Cardiac septum (tissue), 1 donor: ENCODE measurements around the gene DMC1. TPM values are rescaled to one million over a fixed set of nuclear protein-coding genes. Genes with fewer than 3 reads are reported as not detected.

ENCODE experiments used
- DNase-seq: peaks from one replicate; pipeline ENCODE4 v3.0.0-alpha.2; 2020; ENCODE audit warnings: low spot score
- intact Hi-C: fragments of 100-400 bp; cut with DNase I; formaldehyde crosslinking; loops from one replicate; pipeline ENCODE4 v1.14.0; 2022
- total RNA-seq: library from RNA; stranded (reverse); fragmentation: NEBNext Ultra II Directional; extraction: Animal tissue kit (Norgen Biotek cat#: 25700); gene quantifications from one replicate; pipeline ENCODE4 v1.2.1, GENCODE V29; 2021
- donor health status: DM: no; HTN: no; CAD: no.

DMC1 gene
- total RNA-seq, 1 donor from 2014 or later = 1.9 TPM

DNA sequence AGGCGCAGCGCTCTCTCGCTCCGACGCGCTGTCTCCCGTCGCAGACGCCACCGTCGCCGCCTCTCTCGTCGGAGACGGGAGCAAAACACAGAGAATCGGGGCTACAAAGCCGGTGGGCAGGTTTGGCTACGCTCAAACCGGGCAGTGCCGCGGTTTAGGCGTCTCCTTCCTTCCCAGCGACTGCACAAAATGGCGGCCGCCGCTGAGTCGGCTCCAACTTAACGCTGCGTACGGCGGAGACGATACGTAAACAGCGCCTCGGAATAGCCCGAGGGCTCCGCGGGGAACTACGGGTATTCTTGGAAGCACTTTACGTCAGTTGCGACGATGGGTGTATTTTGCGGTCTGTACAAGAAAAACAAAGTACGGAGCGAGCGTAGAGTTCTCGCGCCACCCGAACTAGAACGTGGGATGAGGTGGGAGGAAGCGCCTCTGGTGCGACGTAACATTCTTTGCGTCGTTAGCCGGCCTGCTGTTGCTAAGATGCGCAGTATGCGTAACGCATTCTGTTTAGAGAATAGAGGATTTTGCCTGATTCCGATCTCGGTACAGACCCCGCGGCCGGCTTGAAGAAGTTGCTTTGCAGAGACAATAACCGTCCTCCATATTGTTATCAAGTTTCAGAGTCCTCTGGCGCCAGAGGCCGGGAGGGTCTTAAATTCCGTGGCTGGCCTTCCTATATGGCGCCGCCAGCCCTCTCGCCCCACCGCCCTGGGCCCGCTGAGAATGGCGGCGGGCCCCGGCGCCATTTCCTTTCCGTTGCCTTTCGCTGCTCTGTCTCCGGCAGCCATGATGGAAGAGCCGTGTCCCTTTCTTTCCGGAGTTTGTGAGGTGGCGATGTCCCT is 63.6 kb downstream of the DMC1 start, which contains the start of gene DDX17:
Gene DDX17, minus strand, starts transcription at position 194 of the 845 bp plus-strand sequence.
- DNase-seq = peak; percentile 97
- intact Hi-C loops = loop anchor here (1.0 kb wide), 1 partner anchor 64 kb away; the partner anchor contains the start of gene DMC1

DNA sequence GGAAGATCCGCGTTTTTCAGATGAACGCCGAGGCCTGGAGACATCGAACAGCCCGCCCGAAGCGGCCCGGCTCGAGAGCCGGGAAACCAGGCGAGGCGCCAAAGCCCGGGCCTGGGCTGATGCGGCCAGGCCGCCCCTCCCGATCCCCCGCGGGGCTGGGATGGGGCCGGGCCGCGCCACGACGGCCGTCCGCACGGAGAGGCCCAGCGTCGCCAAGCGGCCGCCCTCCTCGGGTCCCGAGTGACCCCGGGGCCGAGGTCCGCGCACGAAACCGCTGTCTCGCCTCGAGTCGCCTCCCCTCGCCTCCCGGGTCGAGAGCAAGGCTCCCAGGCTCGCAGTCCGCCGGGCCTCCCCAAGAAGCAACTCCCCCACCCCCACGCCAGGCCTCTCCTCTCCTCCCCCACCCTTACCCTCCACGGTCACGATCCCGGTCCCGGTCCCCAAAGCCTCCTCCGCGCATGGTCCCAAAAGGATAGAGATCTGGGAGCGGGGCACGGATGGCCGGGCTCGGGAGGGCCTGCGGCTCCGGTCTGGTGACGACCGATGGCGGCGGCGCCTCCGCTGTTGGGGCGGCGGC is 64.4 kb downstream of the DMC1 start:
- intact Hi-C loops = loop anchor here (1.0 kb wide), 1 partner anchor 65 kb away; the partner anchor contains the start of gene DMC1
- DNase-seq = peak; percentile 90

DNA sequence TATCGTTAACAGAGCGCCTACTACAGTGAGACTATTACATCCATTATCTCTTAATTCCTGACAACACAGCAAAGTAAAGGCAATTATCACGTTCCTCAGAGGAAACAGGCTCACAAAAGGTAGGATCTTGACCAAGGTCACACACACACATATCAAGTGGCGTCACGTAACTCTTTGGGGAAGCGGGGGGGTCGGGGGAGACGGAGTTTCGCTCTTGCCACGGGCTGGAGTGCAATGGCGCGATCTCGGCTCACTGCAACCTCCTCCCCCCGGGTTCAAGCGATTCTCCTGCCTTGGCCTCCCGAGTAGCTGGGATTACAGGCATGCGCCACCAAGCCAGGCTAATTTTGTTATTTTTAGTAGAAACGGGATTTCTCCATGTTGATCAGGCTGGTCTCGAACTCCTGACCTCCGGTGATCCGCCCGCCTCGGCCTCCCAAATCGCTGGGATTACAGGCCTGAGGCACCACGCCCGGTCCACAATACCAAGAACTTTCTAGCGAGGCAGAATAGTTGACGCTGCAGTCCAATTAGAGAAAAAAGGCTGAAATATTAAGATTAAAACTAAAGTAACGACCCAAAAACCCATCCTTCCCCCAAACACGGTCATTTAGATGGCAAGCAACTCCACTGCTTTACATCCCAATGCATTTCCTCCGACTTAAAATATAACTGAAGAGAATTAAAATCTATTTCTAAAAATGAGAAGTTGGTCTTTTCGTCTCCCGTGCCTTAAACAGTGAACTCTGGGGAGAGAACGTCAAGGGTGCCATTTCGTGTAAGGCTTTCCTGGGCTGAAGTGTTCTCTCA is 65.0 kb downstream of the DMC1 start:
- intact Hi-C loops = loop anchor here (5.0 kb wide), 1 partner anchor 38 kb away; the partner anchor contains the start of gene KDELR3
- DNase-seq = peak; percentile 83

DNA sequence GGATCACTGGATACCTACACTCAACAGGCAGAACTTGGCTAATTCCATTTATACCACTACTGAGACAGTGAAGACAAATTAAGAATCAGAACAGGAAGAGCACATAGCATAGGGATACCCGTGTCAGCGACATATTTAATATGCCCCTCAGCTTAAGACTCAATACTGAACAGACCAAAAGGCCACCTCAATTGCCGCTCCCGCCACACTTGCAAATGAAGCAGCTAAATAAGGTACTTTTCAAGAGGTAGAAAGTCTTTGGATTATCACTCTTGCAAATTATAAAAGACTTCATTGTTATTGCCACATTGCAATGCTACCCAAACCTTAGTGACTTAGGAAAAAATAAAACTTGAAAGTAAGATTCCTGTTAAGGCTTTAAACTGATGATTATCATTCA is 67.0 kb downstream of the DMC1 start:
- intact Hi-C loops = loop anchor here (5.0 kb wide), 1 partner anchor 36 kb away; the partner anchor contains the start of gene KDELR3

DNA sequence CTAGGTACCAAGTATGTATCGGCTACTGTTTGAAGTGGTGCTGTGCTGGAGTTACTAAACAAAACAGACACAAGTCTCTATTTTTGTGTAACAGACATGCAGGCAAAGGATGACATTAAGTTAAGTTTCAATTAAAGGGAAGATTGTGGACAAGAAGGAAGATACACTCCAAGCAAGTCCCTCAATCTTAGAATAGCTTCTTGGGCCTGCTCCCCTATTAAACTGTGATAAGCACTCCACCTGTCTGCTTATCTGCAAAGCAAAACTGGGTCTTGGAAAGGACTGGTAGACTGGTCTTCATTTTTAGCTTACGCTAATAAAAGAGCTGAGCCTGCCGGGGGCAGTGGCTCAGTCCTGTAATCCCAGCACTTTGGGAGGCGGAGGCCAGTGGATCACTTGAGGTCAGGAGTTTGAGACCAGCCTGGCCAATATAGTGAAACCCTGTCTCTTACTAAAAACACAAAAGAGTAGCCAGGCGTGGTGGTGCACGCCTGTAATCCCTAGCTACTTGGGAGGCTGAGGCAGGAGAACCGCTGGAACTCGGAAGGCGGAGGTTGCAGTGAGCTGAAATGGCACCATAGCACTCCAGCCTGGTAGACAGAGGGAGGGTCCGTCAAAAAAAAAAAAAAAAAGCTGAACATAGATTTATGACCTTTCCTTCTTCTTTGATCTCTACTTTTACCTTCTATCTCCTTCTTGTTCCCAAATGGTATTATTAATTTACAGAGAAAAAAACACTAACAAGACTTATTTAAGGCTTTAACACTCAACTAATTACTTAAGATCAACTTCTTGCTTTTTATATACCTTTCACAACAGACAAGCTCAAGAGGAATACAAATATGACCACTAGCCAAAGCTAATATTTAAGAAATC is 67.9 kb downstream of the DMC1 start:
- no peak for DNase-seq
- intact Hi-C loops = loop anchor here (5.0 kb wide), 1 partner anchor 35 kb away; the partner anchor contains the start of gene KDELR3

More for the DNA sequence above, 67.0 kb downstream of the DMC1 start:
- DNase-seq = no peak

DNA sequence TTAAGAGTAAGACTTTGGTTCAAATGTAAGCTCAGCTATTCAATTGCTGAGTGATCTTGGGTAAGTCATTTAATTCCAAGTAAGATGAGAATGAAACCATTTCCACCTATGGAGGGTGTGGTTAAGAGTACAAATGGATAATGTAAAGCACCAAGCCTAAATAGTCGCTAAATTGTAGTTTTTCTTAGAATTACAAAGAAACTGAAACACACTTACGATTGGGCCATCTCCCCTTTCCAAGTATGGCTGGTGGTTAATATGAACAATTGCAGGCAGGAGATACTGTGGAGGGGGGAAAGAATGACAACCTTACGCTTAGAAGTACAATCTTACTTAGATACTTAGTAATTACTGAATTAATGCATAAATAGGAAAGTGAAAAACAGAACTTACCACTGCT is 72.1 kb downstream of the DMC1 start:
- no peak for DNase-seq
- intact Hi-C loops = no loop called here

DNA sequence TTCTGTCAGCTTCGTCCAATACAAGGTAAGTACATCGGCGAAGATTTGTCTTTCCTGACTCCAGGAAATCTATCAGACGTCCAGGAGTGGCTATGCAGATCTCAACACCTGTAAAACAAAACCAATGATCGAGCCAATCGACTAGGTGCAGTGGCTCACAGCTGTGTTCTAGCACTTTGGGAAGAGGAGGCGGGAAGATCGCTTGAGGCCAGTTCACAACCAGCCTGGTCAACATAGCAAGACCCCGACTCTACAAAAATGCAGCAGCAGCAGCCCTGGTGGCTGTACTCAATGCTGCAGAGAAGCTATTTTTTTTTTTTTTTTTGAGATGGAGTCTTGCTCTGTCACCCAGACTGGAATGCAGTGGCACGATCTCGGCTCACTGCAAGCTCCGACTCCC is 75.0 kb downstream of the DMC1 start:
- DNase-seq = no peak
- intact Hi-C loops = no loop called here

DNA sequence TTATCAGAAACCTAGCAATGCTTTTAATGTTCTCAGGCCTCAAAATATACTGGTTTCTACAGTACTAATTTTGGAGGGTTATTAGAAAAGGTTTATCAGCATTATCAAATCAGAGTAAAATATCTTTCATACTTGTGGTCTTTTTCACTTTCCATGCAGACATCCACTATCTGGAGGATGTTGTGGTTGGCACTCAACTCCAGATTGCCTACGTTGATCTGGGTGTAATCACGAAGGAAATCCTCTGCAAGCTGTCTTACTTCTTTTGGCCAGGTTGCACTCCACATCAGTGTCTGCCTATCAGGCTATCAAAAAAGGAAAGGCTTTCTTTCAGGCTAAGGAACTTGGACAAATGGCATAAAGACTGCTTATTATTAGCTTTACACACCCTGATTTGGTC is 75.5 kb downstream of the DMC1 start:
- intact Hi-C loops = no loop called here
- DNase-seq = no peak

DNA sequence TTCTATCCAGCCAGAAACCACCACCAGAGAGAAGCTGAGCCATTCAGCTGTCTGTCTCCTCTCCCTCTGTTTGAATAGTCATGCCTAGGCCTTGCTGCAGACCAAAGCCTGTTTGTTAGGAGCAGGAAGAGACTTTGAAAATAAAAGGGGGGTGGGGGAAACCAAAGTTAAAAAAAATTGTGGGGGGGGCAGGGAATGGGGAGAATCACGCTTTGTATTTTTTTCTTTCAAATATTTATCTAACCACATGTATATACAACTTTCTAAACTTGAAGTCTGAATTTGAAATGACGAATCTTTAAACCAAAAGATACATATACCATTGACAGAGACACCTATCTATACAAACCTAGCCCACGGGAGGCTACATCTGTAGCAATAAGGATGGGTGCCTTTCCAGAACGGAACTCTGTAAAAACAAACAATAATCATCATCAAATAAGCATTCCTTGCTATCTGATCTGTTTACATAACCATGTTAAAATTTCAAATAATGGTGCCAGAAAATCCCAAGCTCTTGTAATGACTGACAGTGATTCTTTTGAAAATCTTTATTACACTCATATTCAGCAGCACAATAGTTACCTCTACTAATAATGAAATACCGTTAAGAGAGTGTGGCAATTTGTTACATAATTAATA is 78.2 kb downstream of the DMC1 start:
- intact Hi-C loops = no loop called here

DNA sequence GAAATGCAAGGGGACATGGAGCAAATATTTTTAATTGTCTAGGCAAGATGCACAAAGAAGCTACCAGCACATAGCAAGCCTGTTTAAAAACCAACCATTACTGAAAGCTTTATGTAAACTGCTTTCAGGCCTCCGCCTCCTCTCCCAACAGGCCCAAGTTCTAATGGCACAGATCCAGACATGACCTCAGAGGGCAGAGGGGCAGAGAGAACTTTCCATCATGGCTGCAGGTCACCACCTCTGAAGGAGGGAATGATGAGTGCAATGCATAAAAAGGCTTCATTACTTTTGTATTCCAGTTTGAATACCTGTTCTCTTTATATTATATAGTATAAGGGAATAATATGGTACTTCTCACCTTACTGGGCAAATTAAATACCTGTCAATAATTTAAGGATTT is 79.1 kb downstream of the DMC1 start:
- intact Hi-C loops = no loop called here
- DNase-seq = no peak

More for the DNA sequence above, 78.2 kb downstream of the DMC1 start:
- DNase-seq = no peak

DNA sequence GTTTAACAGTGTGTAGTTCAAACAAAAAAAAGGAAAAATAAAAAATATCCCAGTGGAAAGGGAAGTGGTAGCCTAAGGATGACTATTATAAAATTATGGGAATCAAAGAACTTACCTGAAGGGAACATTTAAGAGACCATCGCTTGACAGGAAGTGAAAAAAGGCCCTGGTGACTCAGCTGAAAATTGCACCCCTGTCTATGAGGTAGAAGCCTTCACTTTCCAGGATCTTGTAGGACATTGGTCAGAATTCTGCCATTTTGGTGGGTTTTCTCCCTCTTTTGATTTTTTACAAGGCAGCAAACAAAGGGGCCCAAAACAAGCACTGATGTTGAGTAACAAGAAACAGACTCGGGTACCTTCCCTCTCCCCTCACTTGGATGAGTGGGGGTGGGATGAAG is 79.5 kb downstream of the DMC1 start:
- DNase-seq = no peak
- intact Hi-C loops = no loop called here

DNA sequence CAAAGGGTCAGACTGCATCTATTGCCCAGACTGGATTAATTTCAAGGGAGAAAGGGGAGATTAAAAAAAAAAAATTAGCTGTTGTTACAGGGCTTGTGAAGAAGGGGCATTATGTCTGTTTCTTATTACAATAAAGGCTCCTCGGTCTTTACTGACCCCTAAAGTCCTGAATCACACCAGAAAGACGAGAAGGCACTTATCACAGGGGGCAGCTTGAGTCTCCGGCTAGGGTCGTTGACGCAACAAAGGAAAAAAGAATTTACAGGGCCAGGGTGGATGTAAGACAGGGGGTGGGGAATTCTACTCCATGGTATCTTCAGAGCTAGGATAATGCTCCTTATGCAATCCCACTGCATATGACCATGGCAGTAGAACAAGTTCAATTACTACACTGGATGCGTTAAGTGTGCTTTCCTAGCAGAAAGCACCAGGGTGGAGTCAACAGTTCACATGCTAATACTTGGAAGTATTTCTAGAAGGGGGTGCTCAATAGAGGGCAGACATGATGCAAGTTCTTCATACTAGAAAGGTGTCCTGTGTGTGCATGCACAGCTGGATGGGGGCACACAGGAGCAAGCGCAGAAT is 80.3 kb downstream of the DMC1 start:
- DNase-seq = no peak
- intact Hi-C loops = no loop called here

DNA sequence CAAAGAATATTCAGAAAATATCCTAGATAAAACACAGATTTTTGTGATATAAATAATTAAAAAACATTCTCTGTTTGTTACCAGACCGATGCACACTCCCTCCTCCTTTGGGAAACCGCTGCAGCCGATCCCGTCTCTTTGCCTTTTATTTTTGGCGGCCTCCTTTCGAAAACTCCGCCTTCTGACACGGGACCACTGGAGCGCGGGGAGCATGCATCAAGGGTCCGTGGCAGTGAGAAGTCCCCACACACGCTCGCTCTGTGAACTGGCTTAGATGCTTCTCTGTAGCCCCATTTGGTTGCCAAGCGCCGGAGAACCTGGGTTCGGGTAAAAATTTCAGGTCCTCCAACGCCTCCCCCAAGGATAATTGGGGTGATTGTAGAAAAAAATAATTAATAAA is 80.8 kb downstream of the DMC1 start:
- intact Hi-C loops = no loop called here
- DNase-seq = no peak

DNA sequence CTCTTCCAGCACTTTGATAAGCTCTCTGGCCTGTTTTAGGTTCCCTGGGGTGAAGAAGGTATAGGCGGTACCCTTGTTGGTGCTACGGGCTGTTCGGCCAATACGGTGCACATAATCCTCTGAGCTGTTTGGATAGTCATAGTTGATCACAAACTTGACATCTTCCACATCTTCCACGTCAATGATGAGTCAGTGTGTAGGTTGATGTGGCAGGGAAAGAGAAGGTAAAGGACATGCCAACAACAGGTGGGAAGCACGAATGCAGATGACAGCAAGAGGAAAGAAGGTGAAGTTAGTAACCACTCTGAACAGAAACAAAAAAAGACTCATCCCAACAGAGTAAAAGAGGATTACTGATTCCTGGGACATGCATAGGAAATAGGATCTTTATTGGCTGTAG is 82.0 kb downstream of the DMC1 start:
- DNase-seq = no peak
- intact Hi-C loops = no loop called here

DNA sequence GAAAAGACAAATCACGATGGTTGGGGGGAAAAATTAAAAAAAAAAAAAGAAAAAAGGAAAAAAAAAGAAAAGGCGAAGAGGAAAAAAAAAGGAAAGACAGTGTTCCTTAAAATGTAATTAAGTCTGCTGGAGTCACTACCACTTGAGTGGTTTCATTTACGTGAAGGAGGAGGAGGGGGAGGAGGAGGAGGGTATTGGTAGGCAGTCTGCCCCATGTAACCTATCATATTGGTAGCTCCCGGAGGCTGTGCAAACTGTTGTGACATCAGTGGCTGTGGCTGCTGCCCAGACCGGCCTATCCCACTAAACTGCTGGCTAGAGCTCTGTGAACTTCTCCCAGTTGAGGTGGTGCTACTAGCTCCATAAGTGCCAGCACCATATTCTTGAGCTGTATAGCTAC is 84.2 kb downstream of the DMC1 start:
- DNase-seq = no peak
- intact Hi-C loops = no loop called here

DNA sequence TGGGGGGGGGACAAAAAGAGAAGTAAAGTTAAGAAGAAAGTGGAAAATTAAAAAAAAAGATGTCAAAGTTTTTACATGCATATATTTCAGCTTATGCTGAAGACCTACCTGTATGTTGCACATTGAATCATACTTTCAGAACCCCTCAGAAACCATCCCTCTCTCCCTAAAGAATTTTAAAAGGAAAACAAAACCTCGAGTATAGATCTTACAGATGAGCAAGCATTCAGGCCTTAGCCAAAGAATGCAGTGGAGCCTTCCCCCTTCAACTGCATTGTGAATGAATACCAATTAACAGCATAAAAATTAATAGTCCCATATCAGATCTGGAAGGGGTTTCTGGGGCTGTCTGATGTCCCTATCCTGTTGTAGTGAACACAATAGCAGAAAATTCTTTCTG is 85.7 kb downstream of the DMC1 start:
- no peak for DNase-seq
- intact Hi-C loops = no loop called here

DNA sequence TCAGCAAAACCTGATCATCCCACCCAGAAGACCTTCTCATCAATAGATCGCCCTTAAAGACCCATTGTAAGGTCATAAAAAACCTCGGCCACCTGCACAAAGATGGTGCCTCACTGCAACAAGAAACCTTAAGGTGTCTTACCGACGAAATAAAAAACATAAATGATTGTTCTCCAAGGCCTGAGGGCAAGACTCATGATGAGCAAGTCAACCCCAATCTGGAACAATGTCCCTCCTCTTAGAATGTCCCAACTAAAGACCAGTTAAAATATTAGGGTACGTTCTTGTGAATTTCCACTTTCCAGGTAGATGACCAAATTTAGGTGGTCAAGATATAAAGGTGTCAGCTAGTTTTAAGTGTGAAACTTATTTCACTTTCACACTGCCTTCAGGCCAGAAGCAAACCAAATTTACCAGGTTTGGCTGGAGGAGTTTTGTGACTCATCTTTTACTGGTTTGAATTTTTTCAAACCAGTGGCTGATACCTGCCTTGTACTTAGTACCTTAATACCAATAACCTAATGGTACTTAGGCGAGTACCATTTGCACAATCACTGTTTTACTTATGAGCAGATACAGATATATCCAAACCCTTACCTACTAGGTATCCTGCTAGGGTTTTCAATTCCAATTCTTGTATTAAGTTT is 87.2 kb downstream of the DMC1 start:
- intact Hi-C loops = no loop called here
- DNase-seq = no peak

DNA sequence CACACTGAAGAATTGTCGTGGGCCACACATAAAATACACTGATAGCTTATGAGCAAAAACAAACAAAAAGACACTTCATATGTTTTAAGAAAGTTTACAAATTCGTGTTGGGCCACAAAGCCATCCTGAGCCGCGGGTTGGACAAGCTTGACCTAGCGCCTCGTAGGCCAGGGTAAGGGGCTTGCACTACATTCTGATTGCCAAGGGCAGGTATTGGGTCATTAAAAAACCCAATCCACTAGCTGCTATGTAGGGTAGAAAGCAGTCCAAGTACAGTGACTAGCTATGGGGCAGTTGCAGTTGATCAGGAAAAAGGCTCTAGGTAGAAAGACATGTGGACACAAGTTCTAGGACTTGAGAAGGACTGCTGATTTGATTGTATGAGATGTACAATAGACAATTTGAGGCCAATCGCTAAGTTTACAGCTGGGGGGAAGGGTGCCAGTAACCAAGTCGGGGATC is 88.1 kb downstream of the DMC1 start:
- no peak for DNase-seq
- intact Hi-C loops = no loop called here
